ENCODE data around the gene CADM2.

- TF ChIP-seq, protein P1, sequence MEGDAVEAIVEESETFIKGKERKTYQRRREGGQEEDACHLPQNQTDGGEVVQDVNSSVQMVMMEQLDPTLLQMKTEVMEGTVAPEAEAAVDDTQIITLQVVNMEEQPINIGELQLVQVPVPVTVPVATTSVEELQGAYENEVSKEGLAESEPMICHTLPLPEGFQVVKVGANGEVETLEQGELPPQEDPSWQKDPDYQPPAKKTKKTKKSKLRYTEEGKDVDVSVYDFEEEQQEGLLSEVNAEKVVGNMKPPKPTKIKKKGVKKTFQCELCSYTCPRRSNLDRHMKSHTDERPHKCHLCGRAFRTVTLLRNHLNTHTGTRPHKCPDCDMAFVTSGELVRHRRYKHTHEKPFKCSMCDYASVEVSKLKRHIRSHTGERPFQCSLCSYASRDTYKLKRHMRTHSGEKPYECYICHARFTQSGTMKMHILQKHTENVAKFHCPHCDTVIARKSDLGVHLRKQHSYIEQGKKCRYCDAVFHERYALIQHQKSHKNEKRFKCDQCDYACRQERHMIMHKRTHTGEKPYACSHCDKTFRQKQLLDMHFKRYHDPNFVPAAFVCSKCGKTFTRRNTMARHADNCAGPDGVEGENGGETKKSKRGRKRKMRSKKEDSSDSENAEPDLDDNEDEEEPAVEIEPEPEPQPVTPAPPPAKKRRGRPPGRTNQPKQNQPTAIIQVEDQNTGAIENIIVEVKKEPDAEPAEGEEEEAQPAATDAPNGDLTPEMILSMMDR (IDR thresholded peaks at IDR 0.05) = no peak
- TF ChIP-seq POLR2A (IDR thresholded peaks at IDR 0.05) = no peak
Measured at GRCh38 chr3:85258819-85259218, 300.0 kb downstream of the CADM2 start.
